SJSA1 (cell line): ENCODE data around the gene MPHOSPH9. TPM values are rescaled to one million over a fixed set of nuclear protein-coding genes. Genes with fewer than 3 reads are reported as not detected.
"Not testable (repeated sequence)": the region's sequence is repeated elsewhere in the genome, so short reads cannot be mapped to it uniquely, and the experiment has no call there.

Source experiments
- DNase-seq, 2 experiments: peaks; one replicate each; pipeline ENCODE4 v3.0.0-alpha.2; 2015 to 2020; ENCODE audit warnings: low spot score in 2 of 2, low read depth in 1 of 2
- H3K27ac ChIP-seq: fragments of 250-450 bp; sonication (Bioruptor Pico); 2 replicates; pipeline ENCODE4 v1.5.1; 2020; ENCODE audit warnings: mild to moderate bottlenecking, moderate library complexity
- H3K27me3 ChIP-seq: fragments of 250-450 bp; sonication (Bioruptor Pico); replicated peaks from 2 replicates; pipeline ENCODE4 v1.5.1; 2020; ENCODE audit warnings: mild to moderate bottlenecking, moderate library complexity
- H3K36me3 ChIP-seq: fragments of 250-450 bp; sonication (Bioruptor Pico); 2 replicates; pipeline ENCODE4 v1.5.1; 2020; ENCODE audit warnings: mild to moderate bottlenecking
- H3K4me1 ChIP-seq: fragments of 250-450 bp; sonication (Bioruptor Pico); replicated peaks from 2 replicates; pipeline ENCODE4 v1.6.1; 2021; ENCODE audit warnings: mild to moderate bottlenecking
- H3K4me3 ChIP-seq: fragments of 250-450 bp; sonication (Bioruptor Pico); 2 replicates; pipeline ENCODE4 v1.5.1; 2020; ENCODE audit warnings: mild to moderate bottlenecking
- H3K9me3 ChIP-seq: fragments of 250-450 bp; sonication (Bioruptor Pico); replicated peaks from 2 replicates; pipeline ENCODE4 v1.5.1; 2020; ENCODE audit warnings: mild to moderate bottlenecking
- total RNA-seq: library from RNA; depleted of rRNA; stranded (reverse); fragments of >200 nt; shearing (Covaris generic); gene quantifications from 2 replicates; pipeline ENCODE4 v1.2.3, GENCODE V29; 2014

Gene MPHOSPH9
- total RNA-seq, 1 experiment from 2014 or later, result 77.6 TPM

DNA sequence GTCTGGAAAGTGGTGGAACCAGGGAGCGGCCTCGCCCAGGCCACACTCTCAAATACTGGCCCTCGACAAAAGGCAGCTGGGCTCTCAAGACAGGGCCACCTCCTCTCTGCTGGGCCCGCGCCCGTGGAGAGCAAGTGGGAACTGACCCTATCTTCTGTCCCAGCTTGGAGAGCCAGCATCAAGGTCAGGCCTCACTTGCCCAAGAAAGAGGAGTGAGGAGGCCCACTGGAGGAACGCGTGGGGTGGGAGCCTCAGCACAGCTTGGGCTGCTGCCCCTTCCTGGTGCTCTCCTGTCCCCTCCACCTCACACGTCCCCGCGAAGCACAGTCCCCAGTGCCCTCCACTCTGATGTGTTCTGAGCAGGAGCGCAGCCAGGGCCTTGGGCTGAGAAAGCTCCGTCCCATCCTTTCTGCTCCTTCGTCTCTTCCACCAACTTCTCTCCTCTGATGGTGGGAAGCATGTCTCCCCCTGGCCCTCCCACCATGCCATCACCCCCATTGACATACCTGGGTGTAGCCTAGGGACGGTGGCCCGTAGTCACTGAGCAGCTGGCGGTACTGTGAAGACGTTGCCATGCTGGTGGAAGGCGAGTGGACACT lies 33.8 kb upstream of the MPHOSPH9 start:
- H3K27me3 ChIP-seq, result no peaks in the 10 kb centered on the region

GRCh38 chr12:123265851-123266678 lies 33.1 kb upstream of the MPHOSPH9 start:
- no peaks in the 10 kb centered on the region for H3K27me3 ChIP-seq
- no peaks in the 10 kb centered on the region for H3K9me3 ChIP-seq
- no peak for DNase-seq
- H3K4me1 ChIP-seq, result peaks cover 8% of the 10 kb centered on the region
- peaks cover 58% of the 10 kb centered on the region for H3K36me3 ChIP-seq
- no peak overlapping the region for H3K4me3 ChIP-seq
- H3K27ac ChIP-seq, result no peak overlapping the region

More for the DNA sequence above, 33.8 kb upstream of the MPHOSPH9 start:
- peaks cover 8% of the 10 kb centered on the region for H3K4me1 ChIP-seq
- no peak overlapping the region for H3K4me3 ChIP-seq
- no peaks in the 10 kb centered on the region for H3K9me3 ChIP-seq
- H3K36me3 ChIP-seq, result peaks cover 51% of the 10 kb centered on the region
- no peak for DNase-seq
- no peak overlapping the region for H3K27ac ChIP-seq

- Histone ChIP-seq H3K9me3 (no peaks in the 10 kb centered on the region), H3K36me3 (peaks cover 61% of the 10 kb centered on the region), H3K4me1 (peaks cover under 1% of the 10 kb centered on the region), H3K4me3 (no peak overlapping the region), H3K27ac (no peak overlapping the region), H3K27me3 (no peaks in the 10 kb centered on the region)
- no peak for DNase-seq
These were observed 31.7 kb upstream of the MPHOSPH9 start for GRCh38 chr12:123264642-123265041.

DNA sequence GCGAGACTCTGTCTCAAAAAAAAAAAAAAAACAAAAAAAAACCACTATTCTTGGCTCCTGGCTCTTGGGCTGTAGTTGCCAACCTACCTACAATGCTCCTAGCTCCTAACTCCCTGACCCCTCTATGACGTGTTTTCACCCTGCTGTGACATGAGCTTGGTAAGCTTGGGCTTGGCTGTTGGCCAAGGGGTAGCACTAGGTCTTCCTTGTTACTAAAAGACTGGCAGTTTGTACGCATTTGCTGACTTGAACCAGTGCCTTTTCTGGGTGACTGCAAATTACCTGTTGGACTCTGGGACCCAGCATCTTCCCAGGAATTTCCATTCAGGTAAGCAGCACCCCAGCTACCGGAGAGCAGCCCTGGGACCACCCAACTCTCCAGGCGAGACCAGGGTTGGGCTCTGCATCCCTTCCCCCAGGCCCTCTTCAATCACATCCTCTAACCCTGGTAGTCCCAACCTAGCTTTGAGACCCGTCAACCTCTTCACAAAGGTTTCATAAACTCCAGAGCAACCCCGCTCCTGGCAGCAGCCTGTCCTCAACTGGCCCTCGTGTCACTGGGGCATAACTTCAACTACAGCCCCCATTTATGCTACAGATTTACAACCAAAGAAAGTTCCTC lies 30.4 kb upstream of the MPHOSPH9 start:
- Histone ChIP-seq H3K4me3 (no peak overlapping the region), H3K27ac (no peak overlapping the region), H3K4me1 (no peaks in the 10 kb centered on the region), H3K36me3 (peaks cover 69% of the 10 kb centered on the region), H3K9me3 (no peaks in the 10 kb centered on the region), H3K27me3 (no peaks in the 10 kb centered on the region)
- no peak for DNase-seq

DNA sequence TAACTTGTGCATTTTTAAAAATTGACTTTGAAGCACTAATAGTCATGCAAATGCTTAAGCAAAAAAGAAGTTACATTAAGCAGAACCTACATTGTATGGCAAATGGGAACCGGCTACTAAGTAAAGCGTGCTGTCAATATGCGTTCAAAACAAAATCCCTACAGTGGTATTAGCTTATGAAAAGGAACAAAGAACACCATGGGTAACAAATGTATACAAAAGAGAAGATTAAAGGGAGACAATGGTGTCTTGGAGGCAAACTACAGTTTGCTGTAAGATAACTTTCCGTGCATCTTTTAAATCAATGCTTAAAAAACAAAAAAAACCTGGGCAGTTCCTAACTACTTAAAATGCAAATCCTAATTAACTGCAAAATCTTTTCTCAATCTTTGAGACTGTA lies 28.3 kb upstream of the MPHOSPH9 start:
- H3K27me3 ChIP-seq, result no peaks in the 10 kb centered on the region
- H3K4me3 ChIP-seq, result no peak overlapping the region
- H3K27ac ChIP-seq, result no peak overlapping the region
- no peaks in the 10 kb centered on the region for H3K9me3 ChIP-seq
- H3K36me3 ChIP-seq, result peaks cover 78% of the 10 kb centered on the region
- H3K4me1 ChIP-seq, result no peaks in the 10 kb centered on the region
- no peak for DNase-seq

GRCh38 chr12:123260081-123260480 lies 27.1 kb upstream of the MPHOSPH9 start:
- no peak for DNase-seq
- Histone ChIP-seq H3K27ac (no peak overlapping the region), H3K4me3 (no peak overlapping the region), H3K27me3 (no peaks in the 10 kb centered on the region), H3K9me3 (no peaks in the 10 kb centered on the region), H3K4me1 (no peaks in the 10 kb centered on the region), H3K36me3 (peaks cover 80% of the 10 kb centered on the region)

DNA sequence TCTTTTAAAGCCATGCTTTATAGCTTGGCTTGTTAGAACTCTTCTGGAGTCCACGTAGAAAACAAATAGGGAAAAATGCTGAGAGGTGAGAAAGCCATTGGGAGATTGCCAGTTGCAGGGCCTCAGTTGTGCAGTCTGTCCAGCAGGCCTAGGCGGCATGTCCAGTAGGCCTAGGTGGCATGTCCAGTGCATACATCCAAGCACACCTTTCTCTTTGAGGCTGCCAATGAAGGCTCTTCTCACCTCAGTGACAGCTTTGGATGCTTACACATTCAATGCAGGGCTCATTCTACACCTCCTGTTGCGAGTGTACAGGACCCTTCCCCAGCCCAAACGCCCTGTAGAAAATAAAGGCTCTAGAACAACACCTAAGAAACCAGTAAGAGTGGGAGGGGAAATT lies 25.7 kb upstream of the MPHOSPH9 start:
- Histone ChIP-seq H3K27me3 (no peaks in the 10 kb centered on the region), H3K36me3 (peaks cover 86% of the 10 kb centered on the region), H3K4me1 (no peaks in the 10 kb centered on the region), H3K9me3 (no peaks in the 10 kb centered on the region), H3K27ac (no peak overlapping the region), H3K4me3 (no peak overlapping the region)
- no peak for DNase-seq

DNA sequence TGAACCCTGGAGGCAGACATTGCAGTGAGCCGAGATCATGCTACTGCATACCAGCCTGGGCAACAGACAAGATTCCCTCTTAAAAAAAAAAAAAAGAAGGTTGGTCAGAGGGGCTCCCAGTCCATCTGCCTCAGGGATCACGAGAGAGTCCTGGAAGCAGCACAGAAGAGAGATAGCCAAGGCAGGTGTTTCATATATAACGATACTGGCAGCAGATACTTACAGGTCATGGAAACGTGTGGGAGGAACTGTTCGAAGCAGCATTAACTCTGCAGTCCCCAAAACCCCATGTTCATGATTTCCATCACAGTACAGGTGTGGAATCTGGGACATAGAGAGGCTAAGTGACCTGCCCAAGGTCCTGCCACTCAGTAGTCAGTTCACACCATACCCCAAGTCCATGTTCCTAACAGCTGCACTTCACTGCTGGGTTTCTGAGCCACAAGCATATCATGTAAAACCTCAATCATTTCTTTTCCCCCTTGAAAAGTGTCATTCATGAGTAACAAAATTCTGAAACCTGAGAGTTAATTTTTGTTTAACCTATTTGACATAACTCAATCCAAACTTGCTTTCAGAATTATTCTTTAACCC lies 22.0 kb upstream of the MPHOSPH9 start:
- H3K36me3 ChIP-seq, result peaks cover 68% of the 10 kb centered on the region
- DNase-seq, result no peak
- no peaks in the 10 kb centered on the region for H3K4me1 ChIP-seq
- H3K27me3 ChIP-seq, result no peaks in the 10 kb centered on the region
- no peak overlapping the region for H3K4me3 ChIP-seq
- H3K9me3 ChIP-seq, result no peaks in the 10 kb centered on the region
- H3K27ac ChIP-seq, result no peak overlapping the region

- H3K4me3 ChIP-seq, result no peak overlapping the region
- peaks cover 66% of the 10 kb centered on the region for H3K36me3 ChIP-seq
- no peak for DNase-seq
- no peak overlapping the region for H3K27ac ChIP-seq
- no peaks in the 10 kb centered on the region for H3K9me3 ChIP-seq
- no peaks in the 10 kb centered on the region for H3K4me1 ChIP-seq
- no peaks in the 10 kb centered on the region for H3K27me3 ChIP-seq
These were observed 20.9 kb upstream of the MPHOSPH9 start for GRCh38 chr12:123253641-123254459.

- not testable (repeated sequence) for H3K4me1 ChIP-seq, H3K4me3 ChIP-seq, H3K27ac ChIP-seq, H3K9me3 ChIP-seq, DNase-seq, H3K27me3 ChIP-seq
- peaks cover 65% of the 10 kb centered on the region for H3K36me3 ChIP-seq
These were observed 19.4 kb upstream of the MPHOSPH9 start for GRCh38 chr12:123252365-123252764.

- Histone ChIP-seq H3K4me3 (no peak overlapping the region), H3K4me1 (no peaks in the 10 kb centered on the region), H3K27me3 (no peaks in the 10 kb centered on the region), H3K36me3 (peaks cover 57% of the 10 kb centered on the region), H3K9me3 (peaks cover 5% of the 10 kb centered on the region; the same call in 1 of the 2 replicates), H3K27ac (no peak overlapping the region)
- no peak for DNase-seq
These were observed 18.6 kb upstream of the MPHOSPH9 start for GRCh38 chr12:123251403-123252076.

DNA sequence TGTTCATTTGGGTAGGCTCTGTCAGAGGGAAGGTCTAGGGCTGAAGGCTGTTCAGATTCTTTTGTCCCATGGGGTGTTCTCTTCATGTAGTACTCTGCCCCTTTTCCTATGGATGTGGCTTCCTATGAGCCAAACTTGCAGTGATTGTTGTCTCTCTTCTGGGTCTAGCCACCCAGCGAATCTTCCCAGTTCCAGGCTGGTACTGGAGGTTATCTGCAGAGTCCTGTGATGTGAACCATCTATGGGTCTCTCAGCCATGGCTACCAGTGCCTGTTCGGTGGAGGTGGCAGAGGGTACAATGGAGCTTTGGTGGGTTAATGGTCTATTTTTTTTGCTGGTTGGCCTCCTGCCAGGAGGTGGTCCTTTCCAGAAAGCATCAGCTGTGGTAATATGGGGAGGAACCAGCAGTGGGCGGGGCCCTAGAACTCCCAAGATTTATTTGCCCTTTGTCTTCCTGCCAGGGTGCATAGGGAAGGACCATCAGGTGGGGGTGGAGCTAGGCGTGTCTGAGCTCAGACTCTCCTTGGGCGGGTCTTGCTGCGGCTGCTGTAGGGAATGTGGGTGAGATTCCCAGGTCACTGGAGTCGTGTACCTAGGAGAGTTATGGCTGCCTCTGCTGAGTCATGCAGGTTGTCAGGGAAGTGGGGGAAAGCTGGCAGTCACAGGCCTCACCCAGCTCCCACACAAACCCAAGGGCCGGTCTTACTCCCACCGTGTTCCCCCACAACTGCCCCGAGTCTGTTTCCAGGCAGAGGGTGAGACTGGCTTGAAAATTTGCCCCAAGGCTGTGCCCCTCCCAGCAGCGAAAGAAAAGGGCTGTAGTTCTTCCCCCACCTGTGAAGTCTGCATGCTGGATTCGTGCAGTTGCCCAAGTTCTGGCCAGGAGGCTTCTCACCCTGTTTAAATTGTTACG lies 17.8 kb upstream of the MPHOSPH9 start:
- no peak overlapping the region for H3K4me3 ChIP-seq

More for the DNA sequence above, 17.8 kb upstream of the MPHOSPH9 start:
- H3K36me3 ChIP-seq, result peaks cover 54% of the 10 kb centered on the region
- DNase-seq, result no peak
- H3K4me1 ChIP-seq, result no peaks in the 10 kb centered on the region
- no peaks in the 10 kb centered on the region for H3K27me3 ChIP-seq
- peaks cover 5% of the 10 kb centered on the region; the same call in 1 of the 2 replicates for H3K9me3 ChIP-seq
- H3K27ac ChIP-seq, result no peak overlapping the region
